GM13976 (cell line): ENCODE data around the gene KIAA1328.

Experiments used
- DNase-seq: peaks from one replicate; pipeline ENCODE4 v3.0.0; 2012; ENCODE audit warnings: low spot score
- in situ Hi-C: fragments of 300-500 bp; cut with MboI; formaldehyde crosslinking; loops from one replicate; pipeline ENCODE4 v1.12.0; 2022; ENCODE audit warnings: low sequenced_read_pairs, mixed read lengths, inconsistent platforms; ENCODE audit not compliant: unreplicated experiment
- TF ChIP-seq, protein P1 (sequence below): IDR thresholded peaks from 2 replicates; pipeline ENCODE4 v1.5.1; 2012; ENCODE audit warnings: borderline replicate concordance, mild to moderate bottlenecking; ENCODE audit not compliant: insufficient read depth; ENCODE audit errors: extremely low read depth, missing control alignments, control extremely low read depth

KIAA1328 gene

DNA sequence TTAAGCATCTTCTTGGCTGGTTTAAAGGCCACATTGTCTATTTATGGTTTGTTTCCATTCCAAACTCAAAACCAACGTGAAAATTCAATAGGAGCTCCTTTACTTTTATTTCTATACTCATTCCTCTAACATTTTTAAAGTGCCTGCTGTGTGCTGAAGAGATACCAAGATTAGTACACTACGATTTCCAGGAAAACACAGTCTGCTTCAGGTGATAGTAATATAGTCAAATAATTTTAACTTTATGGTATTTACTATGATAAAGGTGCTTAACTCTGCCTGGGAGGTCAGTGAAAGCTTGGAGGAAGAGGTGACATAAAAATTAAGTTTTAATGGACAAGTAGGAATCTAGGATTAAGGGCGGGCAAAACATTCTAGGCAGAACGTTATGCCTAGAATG, 121.4 kb downstream of the KIAA1328 start:
- in situ Hi-C loops, result no loop called here
- DNase-seq, result no peak
- TF ChIP-seq, protein P1, sequence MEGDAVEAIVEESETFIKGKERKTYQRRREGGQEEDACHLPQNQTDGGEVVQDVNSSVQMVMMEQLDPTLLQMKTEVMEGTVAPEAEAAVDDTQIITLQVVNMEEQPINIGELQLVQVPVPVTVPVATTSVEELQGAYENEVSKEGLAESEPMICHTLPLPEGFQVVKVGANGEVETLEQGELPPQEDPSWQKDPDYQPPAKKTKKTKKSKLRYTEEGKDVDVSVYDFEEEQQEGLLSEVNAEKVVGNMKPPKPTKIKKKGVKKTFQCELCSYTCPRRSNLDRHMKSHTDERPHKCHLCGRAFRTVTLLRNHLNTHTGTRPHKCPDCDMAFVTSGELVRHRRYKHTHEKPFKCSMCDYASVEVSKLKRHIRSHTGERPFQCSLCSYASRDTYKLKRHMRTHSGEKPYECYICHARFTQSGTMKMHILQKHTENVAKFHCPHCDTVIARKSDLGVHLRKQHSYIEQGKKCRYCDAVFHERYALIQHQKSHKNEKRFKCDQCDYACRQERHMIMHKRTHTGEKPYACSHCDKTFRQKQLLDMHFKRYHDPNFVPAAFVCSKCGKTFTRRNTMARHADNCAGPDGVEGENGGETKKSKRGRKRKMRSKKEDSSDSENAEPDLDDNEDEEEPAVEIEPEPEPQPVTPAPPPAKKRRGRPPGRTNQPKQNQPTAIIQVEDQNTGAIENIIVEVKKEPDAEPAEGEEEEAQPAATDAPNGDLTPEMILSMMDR, result no peak

DNA sequence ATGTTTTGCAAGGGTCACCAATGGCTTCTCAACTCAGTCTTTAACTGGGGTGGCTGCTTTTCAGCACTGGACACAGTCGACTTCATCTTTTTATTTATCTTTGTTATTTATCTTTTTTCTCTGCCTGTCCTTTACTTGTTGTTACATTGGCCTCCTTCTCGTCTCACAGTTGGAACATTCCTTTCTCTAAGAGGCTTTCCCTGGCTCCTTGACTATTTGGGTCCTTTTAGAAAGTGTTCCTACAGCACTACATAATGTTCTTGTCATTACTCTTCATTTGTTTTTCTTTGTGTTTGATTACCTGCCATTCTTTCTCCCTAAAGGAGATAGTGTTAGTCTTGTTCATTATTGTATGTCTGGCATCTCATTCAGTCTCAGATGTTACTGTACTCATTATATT, 122.0 kb downstream of the KIAA1328 start:
- TF ChIP-seq, protein P1, result no peak
- DNase-seq, result no peak
- in situ Hi-C loops, result no loop called here

DNA sequence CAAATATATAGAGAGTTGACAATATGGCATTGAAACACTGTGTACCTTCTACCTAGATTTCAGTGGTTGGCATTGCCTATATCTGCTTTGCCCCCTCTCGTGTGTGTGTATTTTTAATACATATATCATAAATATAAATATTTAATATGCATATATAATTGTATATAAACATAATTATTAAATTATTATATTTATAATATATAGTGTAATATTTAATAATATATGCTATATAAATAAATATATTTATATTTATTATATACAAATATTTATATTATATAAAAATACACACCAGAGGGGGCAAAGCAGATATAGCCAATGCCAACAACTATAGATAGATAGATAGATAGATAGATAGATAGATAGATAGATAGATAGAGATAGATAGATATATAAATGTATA, 124.1 kb downstream of the KIAA1328 start:
- no peak for DNase-seq
- TF ChIP-seq, protein P1, result no peak
- in situ Hi-C loops, result no loop called here

DNA sequence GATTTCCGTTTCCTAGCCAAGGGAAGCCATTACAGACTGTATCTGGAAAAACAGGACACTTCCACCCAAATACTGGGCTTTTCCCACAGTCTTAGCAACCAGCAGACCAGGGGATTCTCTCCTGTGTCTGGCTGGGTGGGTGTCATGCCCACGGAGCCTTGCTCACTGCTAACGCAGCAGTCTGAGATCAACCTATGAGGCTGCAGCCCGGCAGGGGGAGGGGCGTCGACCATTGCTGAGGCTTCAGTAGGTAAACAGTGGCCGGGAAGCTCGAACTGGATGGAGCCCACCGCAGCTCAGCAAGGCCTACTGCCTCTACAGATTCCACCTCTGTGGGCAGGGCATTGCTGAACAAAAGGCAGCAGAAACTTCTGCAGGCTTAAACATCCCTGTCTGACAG, 131.1 kb downstream of the KIAA1328 start:
- TF ChIP-seq, protein P1, result no peak
- DNase-seq, result no peak
- in situ Hi-C loops, result no loop called here

DNA sequence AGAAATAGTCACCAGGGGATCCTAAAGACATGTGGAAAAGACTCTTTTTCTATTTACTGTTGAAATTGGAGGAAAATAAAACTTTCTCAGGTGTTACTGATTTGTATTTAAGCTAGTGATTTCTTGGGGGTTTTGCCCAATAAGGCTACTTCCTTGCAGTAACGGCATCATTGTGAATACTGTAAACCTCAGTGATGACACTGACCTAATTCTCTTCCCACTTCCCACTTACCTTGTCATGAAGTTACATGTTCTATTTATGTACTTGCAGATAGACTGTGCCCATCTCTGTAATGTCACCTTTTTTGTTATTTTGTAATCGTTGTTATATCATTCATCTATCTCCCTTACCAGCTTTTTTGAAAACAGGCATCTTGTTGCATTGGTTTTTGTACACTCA, 134.5 kb downstream of the KIAA1328 start:
- TF ChIP-seq, protein P1, result no peak
- no peak for DNase-seq
- in situ Hi-C loops, result no loop called here

DNA sequence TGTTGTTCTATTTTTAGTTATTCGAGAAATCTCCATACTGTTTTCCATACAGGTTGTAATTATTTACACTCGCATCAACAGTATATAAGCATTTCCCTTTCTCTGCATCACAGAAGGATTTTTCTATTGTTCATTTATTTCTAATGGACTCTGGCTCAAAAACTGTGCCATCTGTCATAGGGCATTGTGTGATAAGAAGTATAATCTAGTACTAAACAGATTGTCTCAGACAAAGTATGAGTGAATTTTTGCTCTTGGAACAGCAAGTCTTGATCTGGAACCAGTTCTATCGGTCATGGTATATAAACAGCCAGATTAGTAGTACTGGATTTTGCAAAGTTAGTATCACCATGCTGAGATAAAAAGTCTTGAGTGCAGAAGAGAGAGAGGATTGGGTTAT, 145.8 kb downstream of the KIAA1328 start:
- in situ Hi-C loops, result no loop called here
- no peak for DNase-seq
- TF ChIP-seq, protein P1, result no peak

DNA sequence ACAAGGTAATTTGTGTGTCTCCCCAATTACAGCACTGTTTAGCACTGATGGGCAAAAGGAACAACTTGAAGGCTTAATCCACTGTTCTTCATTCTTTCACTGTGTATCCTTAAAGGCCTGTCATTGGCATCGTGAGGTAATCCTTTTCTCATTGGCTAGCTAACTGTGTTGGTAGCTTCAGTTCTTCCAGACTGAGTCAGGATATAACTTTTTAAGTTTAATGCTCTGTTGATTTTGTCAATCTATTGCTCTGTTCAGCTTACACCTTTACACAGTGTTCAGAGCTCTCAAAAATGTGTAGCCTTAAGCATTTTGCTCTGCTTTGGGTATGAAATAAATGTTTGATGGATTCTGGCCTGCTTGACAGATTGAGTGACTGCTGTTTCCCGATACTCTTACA, 148.2 kb downstream of the KIAA1328 start:
- DNase-seq, result no peak
- in situ Hi-C loops, result no loop called here
- TF ChIP-seq, protein P1, result no peak
